Astrocyte of the cerebellum (primary cell): ENCODE data around the gene RUVBL2.

Experiments used
- DNase-seq: peaks from one replicate; pipeline ENCODE4 v3.0.0-alpha.2; 2011; ENCODE audit warnings: low read depth
- H3K4me3 ChIP-seq: 2 replicates; pipeline ENCODE4 v1.5.1; 2011; ENCODE audit warnings: mild to moderate bottlenecking, low read depth, low read length, moderate library complexity
- in situ Hi-C: cut with HindIII; loops from 2 replicates; pipeline ENCODE4 v1.10.0; 2017; ENCODE audit warnings: low sequenced_read_pairs
- TF ChIP-seq, protein P1 (sequence below): IDR thresholded peaks from 2 replicates; pipeline ENCODE4 v1.5.1; 2012; ENCODE audit warnings: low read length, low read depth, moderate library complexity, mild to moderate bottlenecking; ENCODE audit errors: missing control alignments

RUVBL2 gene

DNA sequence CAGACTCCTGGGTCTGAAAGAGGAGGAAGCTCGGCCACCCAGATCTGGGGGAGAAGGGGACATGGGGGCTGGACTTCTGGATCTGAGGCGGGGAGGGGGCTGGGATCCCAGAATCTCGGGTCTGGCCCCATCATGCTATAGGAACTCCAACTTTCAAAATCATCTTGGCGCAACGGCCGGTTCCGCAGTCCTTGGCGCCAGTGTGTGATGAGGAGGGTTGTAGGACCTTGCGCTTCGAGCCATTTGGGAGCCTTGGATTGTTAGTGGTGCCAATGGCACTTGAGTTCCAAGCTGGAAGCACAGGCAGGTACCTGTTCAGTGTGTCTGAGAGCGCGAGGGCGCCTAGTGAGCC lies 324 bp downstream of the RUVBL2 start:
- TF ChIP-seq, protein P1, sequence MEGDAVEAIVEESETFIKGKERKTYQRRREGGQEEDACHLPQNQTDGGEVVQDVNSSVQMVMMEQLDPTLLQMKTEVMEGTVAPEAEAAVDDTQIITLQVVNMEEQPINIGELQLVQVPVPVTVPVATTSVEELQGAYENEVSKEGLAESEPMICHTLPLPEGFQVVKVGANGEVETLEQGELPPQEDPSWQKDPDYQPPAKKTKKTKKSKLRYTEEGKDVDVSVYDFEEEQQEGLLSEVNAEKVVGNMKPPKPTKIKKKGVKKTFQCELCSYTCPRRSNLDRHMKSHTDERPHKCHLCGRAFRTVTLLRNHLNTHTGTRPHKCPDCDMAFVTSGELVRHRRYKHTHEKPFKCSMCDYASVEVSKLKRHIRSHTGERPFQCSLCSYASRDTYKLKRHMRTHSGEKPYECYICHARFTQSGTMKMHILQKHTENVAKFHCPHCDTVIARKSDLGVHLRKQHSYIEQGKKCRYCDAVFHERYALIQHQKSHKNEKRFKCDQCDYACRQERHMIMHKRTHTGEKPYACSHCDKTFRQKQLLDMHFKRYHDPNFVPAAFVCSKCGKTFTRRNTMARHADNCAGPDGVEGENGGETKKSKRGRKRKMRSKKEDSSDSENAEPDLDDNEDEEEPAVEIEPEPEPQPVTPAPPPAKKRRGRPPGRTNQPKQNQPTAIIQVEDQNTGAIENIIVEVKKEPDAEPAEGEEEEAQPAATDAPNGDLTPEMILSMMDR = no peak
- H3K4me3 ChIP-seq = peak overlapping the region; percentile 93
- in situ Hi-C loops = no loop called here
- DNase-seq = no peak

DNA sequence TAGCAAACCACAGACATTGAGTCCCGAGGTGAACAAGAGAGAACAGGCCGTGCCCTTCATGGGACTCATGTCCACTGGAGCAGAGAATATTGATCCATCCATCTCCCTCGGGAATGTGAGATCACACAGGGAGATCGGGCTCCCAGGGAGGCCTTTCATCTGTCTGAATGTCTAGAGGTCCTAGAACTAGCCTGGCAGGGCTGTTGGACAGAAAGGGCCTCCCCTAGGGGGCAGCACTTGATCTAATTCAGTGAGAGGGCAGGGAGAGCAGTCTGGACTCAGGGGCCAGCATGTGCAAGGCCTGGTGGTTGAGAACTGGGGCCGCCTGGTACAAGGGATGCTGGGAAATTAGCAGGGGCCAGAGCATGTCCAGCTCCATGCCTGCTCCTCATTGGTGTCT lies 4.3 kb downstream of the RUVBL2 start:
- no peak overlapping the region for H3K4me3 ChIP-seq
- no peak for DNase-seq
- in situ Hi-C loops = no loop called here
- TF ChIP-seq, protein P1 = peak; percentile 65

DNA sequence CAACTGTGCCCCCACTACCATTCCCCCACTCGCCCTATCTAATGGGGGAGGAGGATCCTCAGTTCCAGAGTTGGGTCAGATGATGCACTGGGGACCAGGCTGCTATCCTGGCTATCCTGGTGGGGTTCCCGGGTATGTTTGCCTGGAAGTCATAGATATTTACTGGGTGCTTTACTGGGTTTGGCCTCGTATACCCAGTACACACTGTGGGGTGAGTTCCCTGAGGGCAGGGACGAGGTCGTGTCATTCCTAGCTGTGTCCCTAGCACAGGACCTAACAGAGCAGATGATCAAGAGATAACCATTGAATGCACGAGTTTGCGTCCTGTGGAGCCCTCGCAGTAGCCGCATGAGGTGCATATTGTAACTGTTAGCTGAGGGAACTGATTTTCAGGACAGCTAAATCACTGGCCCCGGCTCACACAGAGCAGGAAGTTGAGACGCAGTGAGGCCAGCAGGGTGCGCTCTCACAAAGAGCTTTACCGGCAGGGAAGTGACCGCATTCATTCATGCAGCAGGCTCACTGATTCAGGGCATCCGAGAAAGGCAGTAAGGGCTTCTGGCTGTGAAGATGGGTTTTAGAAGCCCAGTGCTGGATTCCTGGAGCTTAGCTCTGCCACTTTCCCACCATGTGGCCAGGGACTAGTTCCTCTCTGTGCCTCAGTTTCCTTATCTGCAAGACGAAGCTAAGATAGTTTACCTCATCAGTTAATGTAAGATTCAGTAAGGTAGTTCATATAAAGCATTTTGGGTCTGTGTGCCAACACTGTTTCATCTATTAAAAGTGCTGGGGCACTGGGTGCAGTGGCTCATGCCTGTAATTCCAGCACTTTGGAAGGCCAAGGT lies 6.0 kb downstream of the RUVBL2 start:
- in situ Hi-C loops = no loop called here
- TF ChIP-seq, protein P1 = peak; percentile 93
- peak; percentile 66 for DNase-seq
- no peak overlapping the region for H3K4me3 ChIP-seq

DNA sequence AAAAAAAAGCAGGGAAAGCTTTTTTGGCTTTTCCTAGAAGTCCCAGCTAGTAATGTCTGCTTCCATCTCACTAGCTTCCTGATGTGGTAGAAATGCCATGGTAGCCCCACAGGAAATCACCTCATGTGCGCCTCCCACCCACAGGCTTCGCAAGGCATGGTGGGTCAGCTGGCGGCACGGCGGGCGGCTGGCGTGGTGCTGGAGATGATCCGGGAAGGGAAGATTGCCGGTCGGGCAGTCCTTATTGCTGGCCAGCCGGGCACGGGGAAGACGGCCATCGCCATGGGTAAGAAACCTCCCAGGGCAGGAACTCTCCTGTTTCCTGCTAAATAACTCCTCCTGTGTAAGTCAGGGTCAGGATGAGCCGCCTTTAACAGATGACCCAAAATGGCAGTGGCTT lies 10.4 kb downstream of the RUVBL2 start:
- no peak for DNase-seq
- in situ Hi-C loops = no loop called here
- no peak overlapping the region for H3K4me3 ChIP-seq
- TF ChIP-seq, protein P1 = no peak

DNA sequence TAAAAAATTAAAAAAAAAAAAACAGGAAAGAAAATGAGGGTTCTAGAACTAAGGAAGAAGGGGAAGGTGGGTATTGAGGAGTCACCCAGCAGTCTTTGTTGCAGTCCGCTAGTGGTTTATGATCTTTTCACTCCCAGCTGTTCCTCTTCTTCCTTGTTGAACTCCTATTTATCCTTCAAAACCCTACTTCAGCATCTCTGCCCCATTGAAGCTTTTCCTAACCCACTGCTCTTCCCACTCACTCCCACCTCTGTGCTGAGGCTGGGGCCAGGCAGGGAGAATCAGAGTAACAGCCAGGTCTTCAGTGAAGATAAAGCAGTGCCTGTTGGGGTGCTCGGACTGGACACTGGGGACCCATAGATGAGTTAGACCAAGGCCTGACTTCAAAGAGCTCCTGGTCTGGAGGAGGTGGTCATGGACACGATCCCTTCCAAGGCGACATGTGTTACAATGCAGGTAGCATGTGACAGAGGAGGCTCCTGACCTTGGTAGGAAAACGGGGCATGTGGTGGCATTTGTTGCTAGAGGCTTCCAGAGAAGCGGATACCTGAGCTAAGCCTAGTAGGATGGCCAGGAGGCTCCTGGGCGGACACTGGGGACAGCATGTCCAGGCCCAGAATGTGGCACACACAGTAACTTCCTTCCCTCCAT lies 11.4 kb downstream of the RUVBL2 start:
- in situ Hi-C loops = no loop called here
- TF ChIP-seq, protein P1 = no peak
- H3K4me3 ChIP-seq = no peak overlapping the region
- DNase-seq = no peak

DNA sequence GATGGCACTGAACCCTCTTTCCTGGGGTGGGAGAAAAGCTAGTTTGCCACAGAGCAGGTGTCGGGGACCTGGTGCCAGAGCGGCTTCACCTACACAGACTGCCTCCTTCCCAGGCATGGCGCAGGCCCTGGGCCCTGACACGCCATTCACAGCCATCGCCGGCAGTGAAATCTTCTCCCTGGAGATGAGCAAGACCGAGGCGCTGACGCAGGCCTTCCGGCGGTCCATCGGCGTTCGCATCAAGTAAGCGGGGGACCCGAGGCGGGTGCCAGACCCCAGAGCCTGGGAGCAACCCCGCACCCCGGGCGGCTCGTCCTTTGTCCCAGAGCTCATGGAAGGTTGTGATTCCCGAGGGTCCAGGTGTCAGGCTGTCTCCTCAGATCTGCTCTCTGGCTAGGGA lies 13.2 kb downstream of the RUVBL2 start:
- no peak for DNase-seq
- in situ Hi-C loops = no loop called here
- TF ChIP-seq, protein P1 = no peak
- no peak overlapping the region for H3K4me3 ChIP-seq
